ACC112 (cell line): ENCODE measurements around the gene DHRSX.
"Not testable (repeated sequence)": the region's sequence is repeated elsewhere in the genome, so short reads cannot be mapped to it uniquely, and the experiment has no call there.

Source experiments
- H2AFZ ChIP-seq: fragments of 200-600 bp; sonication (generic); one replicate; pipeline ENCODE4 v1.6.0; 2017; ENCODE audit warnings: antibody characterized with exemption, low read length; ENCODE audit not compliant: unreplicated experiment
- H3K27ac ChIP-seq: fragments of 200-600 bp; sonication (generic); 2 replicates; pipeline ENCODE4 v1.5.1; 2014; ENCODE audit warnings: low read depth, mild to moderate bottlenecking, antibody characterized with exemption, low read length, moderate library complexity
- H3K27me3 ChIP-seq: fragments of 200-600 bp; sonication (generic); 2 replicates; pipeline ENCODE4 v1.6.1; 2014; ENCODE audit warnings: mild to moderate bottlenecking, antibody characterized with exemption, low read length, moderate library complexity, mixed read lengths; ENCODE audit not compliant: insufficient read depth
- H3K36me3 ChIP-seq: fragments of 200-600 bp; sonication (generic); 2 replicates; pipeline ENCODE4 v1.6.1; 2016; ENCODE audit warnings: mild to moderate bottlenecking, antibody characterized with exemption, low read length, moderate library complexity, mixed read lengths; ENCODE audit not compliant: insufficient read depth
- H3K4me1 ChIP-seq: fragments of 200-600 bp; sonication (generic); one replicate; pipeline ENCODE4 v1.6.1; 2016; ENCODE audit warnings: low read length, mixed read lengths; ENCODE audit not compliant: insufficient read depth, unreplicated experiment, control insufficient read depth
- H3K4me3 ChIP-seq: fragments of 200-600 bp; sonication (generic); 2 replicates; pipeline ENCODE4 v1.5.1; 2014; ENCODE audit warnings: mild to moderate bottlenecking, low read depth, low read length
- H3K79me2 ChIP-seq: fragments of 200-600 bp; sonication (generic); one replicate; pipeline ENCODE4 v1.6.0; 2016; ENCODE audit warnings: low read length; ENCODE audit not compliant: control insufficient read depth, unreplicated experiment, insufficient read depth

The DHRSX gene

DNA sequence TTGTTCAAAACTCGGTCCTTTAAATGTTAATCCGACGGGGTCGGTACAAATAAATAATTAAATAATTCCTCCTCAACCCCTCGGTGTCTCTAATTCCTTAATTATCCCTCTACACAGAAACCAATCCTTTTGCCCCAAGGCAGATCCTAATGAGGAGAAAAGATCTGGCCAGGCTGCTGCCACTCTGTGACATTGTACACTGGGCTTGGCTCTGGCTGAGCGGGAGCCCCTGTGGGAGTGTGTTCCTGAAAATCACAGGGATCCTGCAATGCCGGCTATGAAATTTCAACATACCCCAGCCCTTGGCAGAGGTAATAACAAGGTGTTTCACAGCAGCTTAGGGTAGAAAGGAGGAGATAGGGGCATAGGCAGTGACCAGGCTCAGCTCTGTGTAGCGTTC lies 96.0 kb downstream of the DHRSX start:
- H3K27me3 ChIP-seq = no peaks in the 10 kb centered on the region
- H3K36me3 ChIP-seq = peaks cover 13% of the 10 kb centered on the region
- no peak overlapping the region for H3K27ac ChIP-seq
- no peaks in the 10 kb centered on the region for H3K4me1 ChIP-seq
- H3K4me3 ChIP-seq = no peak overlapping the region
- no peak overlapping the region for H2AFZ ChIP-seq
- no peaks in the 10 kb centered on the region for H3K79me2 ChIP-seq

DNA sequence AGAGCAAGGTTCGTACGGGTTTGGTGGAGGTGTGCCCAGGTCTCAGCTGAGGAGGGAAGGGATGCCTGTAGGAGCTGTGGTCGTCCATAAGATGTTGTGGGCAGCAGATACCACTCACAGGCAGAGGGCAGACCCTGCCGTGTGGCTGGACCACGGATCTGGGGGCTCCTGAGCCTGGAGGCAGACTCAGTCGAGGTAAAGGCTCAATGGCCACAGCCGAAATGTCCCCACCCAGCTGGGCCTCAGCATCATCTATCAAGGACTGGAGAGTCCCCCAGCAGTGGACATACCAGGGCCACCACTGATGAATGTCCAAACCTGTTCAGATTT lies 98.5 kb downstream of the DHRSX start:
- Histone ChIP-seq H3K27ac (no peak overlapping the region), H3K4me3 (no peak overlapping the region), H3K4me1 (no peaks in the 10 kb centered on the region), H2AFZ (no peak overlapping the region), H3K36me3 (peaks cover 10% of the 10 kb centered on the region), H3K27me3 (no peaks in the 10 kb centered on the region), H3K79me2 (no peaks in the 10 kb centered on the region)

DNA sequence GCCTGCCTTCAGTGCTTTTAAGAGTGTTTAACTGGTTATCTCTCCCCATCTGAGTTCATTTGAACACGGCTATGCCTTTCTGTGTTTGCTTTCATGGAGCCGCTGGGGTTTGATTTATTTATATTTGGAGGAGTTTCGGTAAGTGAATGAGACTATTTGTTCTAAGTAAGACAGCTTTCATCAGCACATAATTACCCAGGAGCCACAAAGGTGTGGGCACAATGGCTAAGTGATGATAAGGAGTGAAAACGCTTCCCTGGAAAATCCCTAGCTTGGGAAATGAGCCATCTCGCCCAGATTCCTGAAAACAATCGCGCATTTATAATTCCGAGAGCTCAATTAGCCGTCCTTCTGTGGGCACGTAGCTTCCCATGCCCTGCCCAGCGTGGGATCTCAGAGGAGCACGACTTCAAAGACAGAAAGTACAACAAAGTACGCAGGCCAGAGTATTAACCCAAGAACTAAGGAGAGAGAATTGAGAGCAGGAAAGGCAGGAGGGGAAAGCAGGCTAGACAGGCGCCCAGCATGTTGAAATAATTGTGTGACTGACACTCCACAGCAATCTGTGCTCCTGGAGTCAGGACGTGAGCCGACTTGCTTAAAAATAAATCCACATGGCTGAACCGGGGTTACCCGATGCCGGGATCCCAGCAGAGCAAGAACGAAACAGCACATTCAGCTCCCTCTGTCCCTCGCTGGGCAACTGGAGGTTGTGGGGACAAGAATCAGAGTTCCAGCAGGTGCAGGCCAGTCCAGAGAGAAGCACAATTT lies 99.0 kb downstream of the DHRSX start:
- no peaks in the 10 kb centered on the region for H3K4me1 ChIP-seq
- no peaks in the 10 kb centered on the region for H3K27me3 ChIP-seq
- H3K4me3 ChIP-seq = no peak overlapping the region
- no peaks in the 10 kb centered on the region for H3K79me2 ChIP-seq
- H3K36me3 ChIP-seq = peaks cover 4% of the 10 kb centered on the region
- no peak overlapping the region for H2AFZ ChIP-seq
- H3K27ac ChIP-seq = no peak overlapping the region

DNA sequence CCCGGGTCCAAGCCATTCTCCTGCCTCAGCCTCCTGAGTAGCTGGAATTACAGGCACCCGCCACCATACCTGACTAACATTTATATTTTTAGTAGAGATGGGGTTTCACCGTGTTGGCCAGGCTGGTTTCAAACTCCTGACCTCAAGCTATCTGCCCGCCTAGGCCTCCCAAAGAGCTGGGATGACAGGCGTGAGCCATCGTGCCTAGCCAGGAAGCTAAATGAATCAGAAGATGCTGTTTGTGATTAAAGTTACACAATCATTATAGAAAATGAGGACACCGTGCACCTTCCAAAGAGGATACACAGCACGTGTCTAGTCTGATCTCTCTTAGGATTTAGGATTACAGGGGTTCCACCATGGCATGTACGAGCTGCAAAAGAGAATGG lies 99.6 kb downstream of the DHRSX start:
- no peak overlapping the region for H2AFZ ChIP-seq
- H3K27ac ChIP-seq = no peak overlapping the region
- H3K36me3 ChIP-seq = 0 out of 2 replicates have a peak, but pooled peaks cover 3% of the 10 kb centered on the region
- H3K4me1 ChIP-seq = no peaks in the 10 kb centered on the region
- H3K79me2 ChIP-seq = no peaks in the 10 kb centered on the region
- H3K27me3 ChIP-seq = no peaks in the 10 kb centered on the region
- no peak overlapping the region for H3K4me3 ChIP-seq

DNA sequence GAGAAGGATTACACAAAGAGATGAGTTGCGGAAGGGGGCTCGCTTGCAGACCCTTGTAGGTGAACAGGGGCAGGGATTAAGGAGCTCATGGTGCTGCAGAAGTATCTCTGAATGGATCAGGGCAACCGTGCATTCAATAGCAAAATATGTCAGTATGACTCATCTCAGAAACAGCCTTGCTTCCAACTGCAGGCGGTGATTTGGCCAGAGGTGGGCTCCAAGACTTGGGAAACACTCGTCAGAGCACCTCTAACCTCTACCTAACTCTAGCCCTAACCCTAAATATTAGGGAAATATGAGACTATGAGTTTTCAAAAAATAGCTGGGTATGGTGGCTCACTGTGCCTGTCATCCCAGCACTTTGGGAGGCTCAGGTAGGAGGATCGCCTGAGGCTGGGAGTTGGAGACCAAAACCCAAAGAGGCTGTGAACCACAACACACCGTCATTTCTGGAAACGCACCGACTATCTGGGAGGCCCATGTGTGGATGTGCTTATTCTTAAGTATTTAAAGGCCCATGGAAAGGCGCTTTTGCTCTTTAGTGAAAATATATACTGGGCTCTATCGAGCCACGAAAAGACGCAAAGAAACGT lies 102.6 kb downstream of the DHRSX start:
- no peak overlapping the region for H3K27ac ChIP-seq
- H3K4me3 ChIP-seq = no peak overlapping the region
- H3K79me2 ChIP-seq = no peaks in the 10 kb centered on the region
- 0 out of 2 replicates have a peak, but pooled peaks cover 3% of the 10 kb centered on the region for H3K36me3 ChIP-seq
- no peaks in the 10 kb centered on the region for H3K27me3 ChIP-seq
- H3K4me1 ChIP-seq = no peaks in the 10 kb centered on the region
- H2AFZ ChIP-seq = no peak overlapping the region

DNA sequence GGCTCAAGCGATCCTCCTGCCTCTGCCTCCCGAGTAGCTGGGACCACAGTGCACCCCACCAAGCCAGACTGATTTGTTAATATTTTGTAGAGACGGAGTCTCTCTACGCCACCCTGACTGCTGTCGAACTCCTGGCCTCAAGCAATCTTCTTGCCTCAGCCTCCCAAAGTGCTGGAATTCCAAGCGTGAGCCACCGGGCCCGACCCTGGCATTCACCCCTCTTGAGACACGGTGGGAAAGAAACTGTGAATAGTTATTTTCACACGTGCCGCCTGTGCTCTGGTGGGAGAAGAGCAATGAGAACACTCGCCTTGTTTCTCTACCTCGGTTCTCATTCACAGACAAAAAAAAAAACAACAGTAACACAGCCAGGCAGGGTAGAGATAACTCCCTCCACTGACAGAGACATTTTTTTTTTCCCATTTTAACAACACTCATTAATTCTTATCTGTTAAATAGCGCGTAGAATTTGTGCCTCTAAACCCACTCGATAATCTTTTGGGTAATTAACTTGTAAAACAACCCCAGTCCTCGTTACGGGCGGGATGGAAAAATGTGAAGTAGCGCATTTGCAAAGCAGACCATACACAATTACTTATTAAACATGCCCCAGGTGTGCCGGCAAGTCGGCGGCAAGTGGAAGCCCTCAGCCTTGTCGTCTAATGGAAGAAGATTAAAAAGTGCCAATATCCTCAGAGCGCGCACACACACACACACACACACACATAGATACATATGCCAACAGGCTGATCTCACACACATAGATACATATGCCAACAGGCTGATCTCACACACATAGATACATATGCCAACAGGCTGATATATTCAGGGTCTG lies 103.3 kb downstream of the DHRSX start:
- Histone ChIP-seq H2AFZ (no peak overlapping the region), H3K36me3 (0 out of 2 replicates have a peak, but pooled peaks cover 3% of the 10 kb centered on the region)

DNA sequence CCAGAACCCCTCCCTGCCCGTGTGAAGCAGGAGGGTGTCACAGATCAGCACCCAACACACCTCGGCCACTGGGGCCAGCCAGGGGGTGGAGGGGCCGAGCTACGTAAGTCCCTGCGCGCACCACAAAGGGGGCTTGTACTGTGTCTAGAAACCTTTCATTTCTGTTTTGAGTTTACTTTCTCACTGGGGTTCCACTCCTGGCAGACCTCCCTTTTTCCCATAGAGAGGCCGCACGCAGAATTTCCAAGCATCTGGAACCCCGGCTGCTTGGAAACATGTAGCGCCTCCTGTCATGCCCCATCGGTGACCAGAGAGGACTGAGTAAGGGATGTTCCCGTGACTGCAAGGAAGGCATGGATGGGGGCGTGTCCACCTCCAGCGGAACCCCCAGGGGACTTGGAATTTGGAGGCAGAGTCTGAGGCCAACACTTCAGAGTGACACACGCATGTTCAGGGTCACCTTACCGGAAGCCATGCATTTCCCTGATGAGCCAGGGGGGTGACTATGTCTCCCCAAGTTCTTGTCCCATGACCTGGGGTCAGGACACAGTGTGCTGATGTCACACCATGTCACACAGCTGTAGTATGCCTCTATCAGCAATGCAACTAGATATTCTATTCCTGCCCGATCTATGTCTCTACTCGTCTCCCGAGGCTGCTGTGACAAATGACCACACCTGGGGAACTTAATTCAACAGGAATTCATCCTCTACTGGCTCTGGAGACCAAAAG lies 105.3 kb downstream of the DHRSX start:
- no peak overlapping the region for H3K4me3 ChIP-seq
- H3K4me1 ChIP-seq = no peaks in the 10 kb centered on the region
- H3K36me3 ChIP-seq = peaks cover 8% of the 10 kb centered on the region
- no peak overlapping the region for H2AFZ ChIP-seq
- no peak overlapping the region for H3K27ac ChIP-seq
- no peaks in the 10 kb centered on the region for H3K27me3 ChIP-seq
- H3K79me2 ChIP-seq = no peaks in the 10 kb centered on the region

More for the DNA sequence above, 103.3 kb downstream of the DHRSX start:
- Histone ChIP-seq H3K4me3 (no peak overlapping the region), H3K79me2 (no peaks in the 10 kb centered on the region), H3K4me1 (no peaks in the 10 kb centered on the region), H3K27ac (no peak overlapping the region), H3K27me3 (no peaks in the 10 kb centered on the region)

DNA sequence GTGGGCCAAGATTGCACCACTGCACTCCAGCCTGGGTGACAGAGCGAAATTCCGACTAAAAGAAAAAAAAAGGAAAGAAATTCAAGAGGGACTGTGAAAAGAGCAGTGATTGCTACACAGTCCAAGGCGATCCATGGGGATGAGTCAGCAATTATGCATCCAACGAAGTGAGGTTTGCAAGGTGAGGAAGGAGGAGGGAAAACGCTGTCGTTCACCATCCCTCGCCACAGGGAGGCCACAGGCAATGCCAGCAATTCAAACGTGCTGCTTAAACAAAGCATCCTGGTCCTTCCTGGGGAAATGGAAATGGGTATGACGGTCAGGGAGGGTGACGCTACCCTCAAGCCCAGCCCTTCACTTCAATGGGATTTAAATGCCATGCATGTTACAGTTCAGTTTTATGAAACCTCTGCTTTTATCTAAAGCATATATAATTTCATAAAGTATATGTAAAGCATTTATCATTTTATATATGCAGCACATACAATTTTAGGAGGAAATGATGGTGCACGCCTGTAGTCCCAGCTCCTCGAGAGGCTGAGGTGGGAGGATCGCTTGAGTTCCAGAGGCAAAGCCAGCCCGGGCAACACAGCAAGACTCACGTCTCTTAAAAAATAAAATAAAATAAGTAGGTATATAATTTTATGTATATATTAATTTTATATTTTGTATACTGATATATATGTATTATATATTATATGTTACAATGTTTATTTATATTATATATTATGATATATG lies 108.7 kb downstream of the DHRSX start:
- Histone ChIP-seq H3K27ac (no peak overlapping the region), H3K4me3 (no peak overlapping the region)

DNA sequence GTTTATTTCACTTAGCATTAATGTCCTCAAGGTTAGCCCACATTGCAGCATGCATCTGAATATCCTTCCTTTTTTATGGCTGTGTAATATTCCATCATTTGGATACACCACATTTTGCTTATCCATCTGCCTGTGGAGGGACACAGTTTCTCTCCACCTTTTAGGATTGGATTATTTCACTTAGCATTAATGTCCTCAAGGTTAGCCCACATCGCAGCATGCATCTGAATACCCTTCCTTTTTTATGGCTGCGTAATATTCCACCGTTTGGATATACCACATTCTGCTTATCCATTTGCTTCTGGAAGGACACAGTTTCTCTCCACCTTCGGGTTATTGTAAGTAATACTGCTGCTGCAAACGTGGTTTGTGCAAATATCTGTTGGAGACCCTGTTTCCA lies 110.0 kb downstream of the DHRSX start:
- no peak overlapping the region for H2AFZ ChIP-seq
- peaks cover 15% of the 10 kb centered on the region for H3K36me3 ChIP-seq
- H3K79me2 ChIP-seq = no peaks in the 10 kb centered on the region
- H3K4me1 ChIP-seq = no peaks in the 10 kb centered on the region
- H3K27ac ChIP-seq = no peak overlapping the region
- H3K27me3 ChIP-seq = no peaks in the 10 kb centered on the region
- no peak overlapping the region for H3K4me3 ChIP-seq

More for the DNA sequence above, 108.7 kb downstream of the DHRSX start:
- H3K27me3 ChIP-seq = no peaks in the 10 kb centered on the region
- H2AFZ ChIP-seq = no peak overlapping the region
- peaks cover 13% of the 10 kb centered on the region for H3K36me3 ChIP-seq
- H3K4me1 ChIP-seq = no peaks in the 10 kb centered on the region
- H3K79me2 ChIP-seq = no peaks in the 10 kb centered on the region

DNA sequence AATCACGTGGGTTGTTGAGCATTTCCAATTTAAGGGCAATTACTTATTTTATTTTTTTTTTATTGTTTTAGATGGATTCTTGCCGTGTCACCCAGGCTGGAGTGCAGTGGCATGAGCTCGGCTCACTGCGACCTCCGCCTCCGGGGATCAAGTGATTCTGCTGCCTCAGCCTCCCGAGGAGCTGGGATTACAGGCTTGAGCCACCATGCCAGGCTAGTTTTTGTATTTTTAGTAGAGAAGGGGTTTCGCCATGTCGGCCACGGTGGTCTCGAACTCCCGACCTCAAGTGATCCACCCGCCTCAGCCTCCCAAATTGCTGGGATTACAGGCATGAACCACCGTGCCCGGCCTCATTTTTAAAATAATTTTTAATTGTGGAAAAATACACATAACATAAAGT lies 111.0 kb downstream of the DHRSX start:
- not testable (repeated sequence) for H3K4me1 ChIP-seq, H3K79me2 ChIP-seq, H2AFZ ChIP-seq, H3K27me3 ChIP-seq, H3K27ac ChIP-seq, H3K4me3 ChIP-seq
- peaks cover 22% of the 10 kb centered on the region for H3K36me3 ChIP-seq
